Hepatic stellate cell (primary cell): ENCODE data around the gene DMC1.
"Not testable (repeated sequence)": the region's sequence is repeated elsewhere in the genome, so short reads cannot be mapped to it uniquely, and the experiment has no call there.

Experiments
- DNase-seq: peaks from one replicate; pipeline ENCODE4 v3.0.0; 2011; ENCODE audit warnings: low spot score

DMC1 gene

DNA sequence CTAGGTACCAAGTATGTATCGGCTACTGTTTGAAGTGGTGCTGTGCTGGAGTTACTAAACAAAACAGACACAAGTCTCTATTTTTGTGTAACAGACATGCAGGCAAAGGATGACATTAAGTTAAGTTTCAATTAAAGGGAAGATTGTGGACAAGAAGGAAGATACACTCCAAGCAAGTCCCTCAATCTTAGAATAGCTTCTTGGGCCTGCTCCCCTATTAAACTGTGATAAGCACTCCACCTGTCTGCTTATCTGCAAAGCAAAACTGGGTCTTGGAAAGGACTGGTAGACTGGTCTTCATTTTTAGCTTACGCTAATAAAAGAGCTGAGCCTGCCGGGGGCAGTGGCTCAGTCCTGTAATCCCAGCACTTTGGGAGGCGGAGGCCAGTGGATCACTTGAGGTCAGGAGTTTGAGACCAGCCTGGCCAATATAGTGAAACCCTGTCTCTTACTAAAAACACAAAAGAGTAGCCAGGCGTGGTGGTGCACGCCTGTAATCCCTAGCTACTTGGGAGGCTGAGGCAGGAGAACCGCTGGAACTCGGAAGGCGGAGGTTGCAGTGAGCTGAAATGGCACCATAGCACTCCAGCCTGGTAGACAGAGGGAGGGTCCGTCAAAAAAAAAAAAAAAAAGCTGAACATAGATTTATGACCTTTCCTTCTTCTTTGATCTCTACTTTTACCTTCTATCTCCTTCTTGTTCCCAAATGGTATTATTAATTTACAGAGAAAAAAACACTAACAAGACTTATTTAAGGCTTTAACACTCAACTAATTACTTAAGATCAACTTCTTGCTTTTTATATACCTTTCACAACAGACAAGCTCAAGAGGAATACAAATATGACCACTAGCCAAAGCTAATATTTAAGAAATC, 67.9 kb downstream of the DMC1 start:
- no peak for DNase-seq

- DNase-seq = no peak
Observed at GRCh38 chr22:38497869-38498268, 72.1 kb downstream of the DMC1 start.

- no peak for DNase-seq
Observed at GRCh38 chr22:38494939-38495338, 75.0 kb downstream of the DMC1 start.

DNA sequence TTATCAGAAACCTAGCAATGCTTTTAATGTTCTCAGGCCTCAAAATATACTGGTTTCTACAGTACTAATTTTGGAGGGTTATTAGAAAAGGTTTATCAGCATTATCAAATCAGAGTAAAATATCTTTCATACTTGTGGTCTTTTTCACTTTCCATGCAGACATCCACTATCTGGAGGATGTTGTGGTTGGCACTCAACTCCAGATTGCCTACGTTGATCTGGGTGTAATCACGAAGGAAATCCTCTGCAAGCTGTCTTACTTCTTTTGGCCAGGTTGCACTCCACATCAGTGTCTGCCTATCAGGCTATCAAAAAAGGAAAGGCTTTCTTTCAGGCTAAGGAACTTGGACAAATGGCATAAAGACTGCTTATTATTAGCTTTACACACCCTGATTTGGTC, 75.5 kb downstream of the DMC1 start:
- DNase-seq = peak; percentile 64

DNA sequence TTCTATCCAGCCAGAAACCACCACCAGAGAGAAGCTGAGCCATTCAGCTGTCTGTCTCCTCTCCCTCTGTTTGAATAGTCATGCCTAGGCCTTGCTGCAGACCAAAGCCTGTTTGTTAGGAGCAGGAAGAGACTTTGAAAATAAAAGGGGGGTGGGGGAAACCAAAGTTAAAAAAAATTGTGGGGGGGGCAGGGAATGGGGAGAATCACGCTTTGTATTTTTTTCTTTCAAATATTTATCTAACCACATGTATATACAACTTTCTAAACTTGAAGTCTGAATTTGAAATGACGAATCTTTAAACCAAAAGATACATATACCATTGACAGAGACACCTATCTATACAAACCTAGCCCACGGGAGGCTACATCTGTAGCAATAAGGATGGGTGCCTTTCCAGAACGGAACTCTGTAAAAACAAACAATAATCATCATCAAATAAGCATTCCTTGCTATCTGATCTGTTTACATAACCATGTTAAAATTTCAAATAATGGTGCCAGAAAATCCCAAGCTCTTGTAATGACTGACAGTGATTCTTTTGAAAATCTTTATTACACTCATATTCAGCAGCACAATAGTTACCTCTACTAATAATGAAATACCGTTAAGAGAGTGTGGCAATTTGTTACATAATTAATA, 78.2 kb downstream of the DMC1 start:
- DNase-seq = no peak

DNA sequence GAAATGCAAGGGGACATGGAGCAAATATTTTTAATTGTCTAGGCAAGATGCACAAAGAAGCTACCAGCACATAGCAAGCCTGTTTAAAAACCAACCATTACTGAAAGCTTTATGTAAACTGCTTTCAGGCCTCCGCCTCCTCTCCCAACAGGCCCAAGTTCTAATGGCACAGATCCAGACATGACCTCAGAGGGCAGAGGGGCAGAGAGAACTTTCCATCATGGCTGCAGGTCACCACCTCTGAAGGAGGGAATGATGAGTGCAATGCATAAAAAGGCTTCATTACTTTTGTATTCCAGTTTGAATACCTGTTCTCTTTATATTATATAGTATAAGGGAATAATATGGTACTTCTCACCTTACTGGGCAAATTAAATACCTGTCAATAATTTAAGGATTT, 79.1 kb downstream of the DMC1 start:
- DNase-seq = no peak

DNA sequence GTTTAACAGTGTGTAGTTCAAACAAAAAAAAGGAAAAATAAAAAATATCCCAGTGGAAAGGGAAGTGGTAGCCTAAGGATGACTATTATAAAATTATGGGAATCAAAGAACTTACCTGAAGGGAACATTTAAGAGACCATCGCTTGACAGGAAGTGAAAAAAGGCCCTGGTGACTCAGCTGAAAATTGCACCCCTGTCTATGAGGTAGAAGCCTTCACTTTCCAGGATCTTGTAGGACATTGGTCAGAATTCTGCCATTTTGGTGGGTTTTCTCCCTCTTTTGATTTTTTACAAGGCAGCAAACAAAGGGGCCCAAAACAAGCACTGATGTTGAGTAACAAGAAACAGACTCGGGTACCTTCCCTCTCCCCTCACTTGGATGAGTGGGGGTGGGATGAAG, 79.5 kb downstream of the DMC1 start:
- no peak for DNase-seq

DNA sequence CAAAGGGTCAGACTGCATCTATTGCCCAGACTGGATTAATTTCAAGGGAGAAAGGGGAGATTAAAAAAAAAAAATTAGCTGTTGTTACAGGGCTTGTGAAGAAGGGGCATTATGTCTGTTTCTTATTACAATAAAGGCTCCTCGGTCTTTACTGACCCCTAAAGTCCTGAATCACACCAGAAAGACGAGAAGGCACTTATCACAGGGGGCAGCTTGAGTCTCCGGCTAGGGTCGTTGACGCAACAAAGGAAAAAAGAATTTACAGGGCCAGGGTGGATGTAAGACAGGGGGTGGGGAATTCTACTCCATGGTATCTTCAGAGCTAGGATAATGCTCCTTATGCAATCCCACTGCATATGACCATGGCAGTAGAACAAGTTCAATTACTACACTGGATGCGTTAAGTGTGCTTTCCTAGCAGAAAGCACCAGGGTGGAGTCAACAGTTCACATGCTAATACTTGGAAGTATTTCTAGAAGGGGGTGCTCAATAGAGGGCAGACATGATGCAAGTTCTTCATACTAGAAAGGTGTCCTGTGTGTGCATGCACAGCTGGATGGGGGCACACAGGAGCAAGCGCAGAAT, 80.3 kb downstream of the DMC1 start:
- DNase-seq = no peak

DNA sequence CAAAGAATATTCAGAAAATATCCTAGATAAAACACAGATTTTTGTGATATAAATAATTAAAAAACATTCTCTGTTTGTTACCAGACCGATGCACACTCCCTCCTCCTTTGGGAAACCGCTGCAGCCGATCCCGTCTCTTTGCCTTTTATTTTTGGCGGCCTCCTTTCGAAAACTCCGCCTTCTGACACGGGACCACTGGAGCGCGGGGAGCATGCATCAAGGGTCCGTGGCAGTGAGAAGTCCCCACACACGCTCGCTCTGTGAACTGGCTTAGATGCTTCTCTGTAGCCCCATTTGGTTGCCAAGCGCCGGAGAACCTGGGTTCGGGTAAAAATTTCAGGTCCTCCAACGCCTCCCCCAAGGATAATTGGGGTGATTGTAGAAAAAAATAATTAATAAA, 80.8 kb downstream of the DMC1 start:
- DNase-seq = no peak

DNA sequence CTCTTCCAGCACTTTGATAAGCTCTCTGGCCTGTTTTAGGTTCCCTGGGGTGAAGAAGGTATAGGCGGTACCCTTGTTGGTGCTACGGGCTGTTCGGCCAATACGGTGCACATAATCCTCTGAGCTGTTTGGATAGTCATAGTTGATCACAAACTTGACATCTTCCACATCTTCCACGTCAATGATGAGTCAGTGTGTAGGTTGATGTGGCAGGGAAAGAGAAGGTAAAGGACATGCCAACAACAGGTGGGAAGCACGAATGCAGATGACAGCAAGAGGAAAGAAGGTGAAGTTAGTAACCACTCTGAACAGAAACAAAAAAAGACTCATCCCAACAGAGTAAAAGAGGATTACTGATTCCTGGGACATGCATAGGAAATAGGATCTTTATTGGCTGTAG, 82.0 kb downstream of the DMC1 start:
- DNase-seq = no peak

GRCh38 chr22:38485783-38486182, 84.2 kb downstream of the DMC1 start:
- DNase-seq = no peak

DNA sequence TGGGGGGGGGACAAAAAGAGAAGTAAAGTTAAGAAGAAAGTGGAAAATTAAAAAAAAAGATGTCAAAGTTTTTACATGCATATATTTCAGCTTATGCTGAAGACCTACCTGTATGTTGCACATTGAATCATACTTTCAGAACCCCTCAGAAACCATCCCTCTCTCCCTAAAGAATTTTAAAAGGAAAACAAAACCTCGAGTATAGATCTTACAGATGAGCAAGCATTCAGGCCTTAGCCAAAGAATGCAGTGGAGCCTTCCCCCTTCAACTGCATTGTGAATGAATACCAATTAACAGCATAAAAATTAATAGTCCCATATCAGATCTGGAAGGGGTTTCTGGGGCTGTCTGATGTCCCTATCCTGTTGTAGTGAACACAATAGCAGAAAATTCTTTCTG, 85.7 kb downstream of the DMC1 start:
- no peak for DNase-seq

DNA sequence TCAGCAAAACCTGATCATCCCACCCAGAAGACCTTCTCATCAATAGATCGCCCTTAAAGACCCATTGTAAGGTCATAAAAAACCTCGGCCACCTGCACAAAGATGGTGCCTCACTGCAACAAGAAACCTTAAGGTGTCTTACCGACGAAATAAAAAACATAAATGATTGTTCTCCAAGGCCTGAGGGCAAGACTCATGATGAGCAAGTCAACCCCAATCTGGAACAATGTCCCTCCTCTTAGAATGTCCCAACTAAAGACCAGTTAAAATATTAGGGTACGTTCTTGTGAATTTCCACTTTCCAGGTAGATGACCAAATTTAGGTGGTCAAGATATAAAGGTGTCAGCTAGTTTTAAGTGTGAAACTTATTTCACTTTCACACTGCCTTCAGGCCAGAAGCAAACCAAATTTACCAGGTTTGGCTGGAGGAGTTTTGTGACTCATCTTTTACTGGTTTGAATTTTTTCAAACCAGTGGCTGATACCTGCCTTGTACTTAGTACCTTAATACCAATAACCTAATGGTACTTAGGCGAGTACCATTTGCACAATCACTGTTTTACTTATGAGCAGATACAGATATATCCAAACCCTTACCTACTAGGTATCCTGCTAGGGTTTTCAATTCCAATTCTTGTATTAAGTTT, 87.2 kb downstream of the DMC1 start:
- DNase-seq = no peak

DNA sequence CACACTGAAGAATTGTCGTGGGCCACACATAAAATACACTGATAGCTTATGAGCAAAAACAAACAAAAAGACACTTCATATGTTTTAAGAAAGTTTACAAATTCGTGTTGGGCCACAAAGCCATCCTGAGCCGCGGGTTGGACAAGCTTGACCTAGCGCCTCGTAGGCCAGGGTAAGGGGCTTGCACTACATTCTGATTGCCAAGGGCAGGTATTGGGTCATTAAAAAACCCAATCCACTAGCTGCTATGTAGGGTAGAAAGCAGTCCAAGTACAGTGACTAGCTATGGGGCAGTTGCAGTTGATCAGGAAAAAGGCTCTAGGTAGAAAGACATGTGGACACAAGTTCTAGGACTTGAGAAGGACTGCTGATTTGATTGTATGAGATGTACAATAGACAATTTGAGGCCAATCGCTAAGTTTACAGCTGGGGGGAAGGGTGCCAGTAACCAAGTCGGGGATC, 88.1 kb downstream of the DMC1 start:
- DNase-seq = no peak

DNA sequence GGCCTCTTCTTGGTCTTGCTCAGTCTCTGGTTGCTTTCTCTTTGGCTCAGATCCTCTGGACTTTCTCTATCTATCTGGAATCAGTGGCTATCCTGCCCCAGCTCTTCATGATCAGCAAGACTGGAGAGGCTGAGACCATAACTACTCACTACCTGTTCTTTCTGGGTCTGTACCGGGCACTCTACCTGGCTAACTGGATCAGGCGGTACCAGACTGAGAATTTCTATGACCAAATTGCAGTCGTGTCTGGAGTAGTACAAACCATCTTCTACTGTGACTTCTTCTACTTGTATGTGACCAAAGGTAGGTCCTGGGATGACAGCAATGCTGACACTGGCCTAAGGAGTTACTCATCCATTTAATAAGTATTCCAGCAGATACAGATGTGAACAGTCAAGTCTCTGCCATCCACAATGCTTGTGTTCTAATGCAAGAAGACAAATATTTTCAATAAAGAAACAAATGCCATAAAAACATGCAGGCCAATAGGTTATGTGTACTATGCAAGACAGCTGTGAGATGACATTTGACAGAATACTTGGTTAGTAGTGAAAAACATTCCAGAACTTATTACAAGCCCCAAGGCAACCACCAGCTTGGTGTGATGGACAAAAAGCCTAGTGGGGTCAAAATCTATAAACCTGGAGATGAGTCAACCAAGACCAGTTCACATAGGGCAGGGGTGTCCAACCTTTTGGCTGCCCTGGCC, 88.7 kb downstream of the DMC1 start:
- DNase-seq = no peak

GRCh38 chr22:38479096-38479837, 90.7 kb downstream of the DMC1 start:
- DNase-seq = no peak

DNA sequence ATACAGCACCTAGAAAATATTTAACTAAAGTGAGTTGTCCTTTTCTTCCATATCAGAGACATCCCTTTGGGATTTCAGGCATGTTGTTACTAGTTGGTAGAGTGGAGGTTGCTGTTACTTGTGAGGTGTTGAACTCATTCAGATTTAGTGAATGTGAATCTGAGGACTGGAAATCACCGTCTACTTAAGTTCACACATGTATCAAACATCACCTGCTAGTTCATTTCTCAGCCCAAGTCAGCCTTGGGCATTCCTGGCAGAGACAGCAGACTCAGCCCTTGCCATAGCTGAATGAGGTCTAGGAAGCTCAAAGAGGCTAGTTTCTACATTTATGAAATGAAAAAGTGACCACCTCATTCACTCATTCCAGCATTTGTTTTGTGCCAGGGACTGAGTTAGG, 92.4 kb downstream of the DMC1 start:
- DNase-seq = no peak

DNA sequence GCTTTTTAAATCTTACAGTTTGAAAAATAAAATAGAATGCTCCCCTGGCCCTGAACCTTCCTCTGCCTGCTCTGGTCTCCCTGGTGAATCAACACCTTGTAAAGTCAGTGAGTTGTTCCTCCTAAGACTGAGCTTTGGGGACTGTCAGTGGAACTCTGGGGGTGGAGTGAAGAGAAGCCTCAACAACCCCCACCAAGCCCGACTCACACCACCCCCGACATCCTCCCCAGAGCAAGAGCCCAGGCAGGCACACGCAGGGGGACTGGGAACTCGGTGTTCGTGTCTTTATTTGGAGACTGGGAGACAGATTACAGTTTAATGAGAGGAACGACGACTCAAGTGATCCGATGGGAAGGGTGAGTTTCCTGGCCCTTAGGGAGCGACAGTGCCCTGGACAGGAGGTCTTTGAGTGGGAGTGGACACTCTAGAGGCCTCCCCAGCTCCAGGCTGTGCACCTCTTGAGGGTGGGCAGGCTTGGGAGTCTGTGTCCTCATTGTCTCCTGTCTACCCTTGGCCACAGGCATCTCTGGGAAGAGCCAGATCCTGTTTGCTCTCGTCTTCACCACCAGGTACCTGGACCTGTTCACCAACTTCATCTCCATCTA, 95.9 kb downstream of the DMC1 start:
- no peak for DNase-seq

- DNase-seq = no peak
Observed at GRCh38 chr22:38471237-38471636, 98.7 kb downstream of the DMC1 start.

- DNase-seq = not testable (repeated sequence)
Observed at GRCh38 chr22:38470179-38470578, 99.8 kb downstream of the DMC1 start.

DNA sequence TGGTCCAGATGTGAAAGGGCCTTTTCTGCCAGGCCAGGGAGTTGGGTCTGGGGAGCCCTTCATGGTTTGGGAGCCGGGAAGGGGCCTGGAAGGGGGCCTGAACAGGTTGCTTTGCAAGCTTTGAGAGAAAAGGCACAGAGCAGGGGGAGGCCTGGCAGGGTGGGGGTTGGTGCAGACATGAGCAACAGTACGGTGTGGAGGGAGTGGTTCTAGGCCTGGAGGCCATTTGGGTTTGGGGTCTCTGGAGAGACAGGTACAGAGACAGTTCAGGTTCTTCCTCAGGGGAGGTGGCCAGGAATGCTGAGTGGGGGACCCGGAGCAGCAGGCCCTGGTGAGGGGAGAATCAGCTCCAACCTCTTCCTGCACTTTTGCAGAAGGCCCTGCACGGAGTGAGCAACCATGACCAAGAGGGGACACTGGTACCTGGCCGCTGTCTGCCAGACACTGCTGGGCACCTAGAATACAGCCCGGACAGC, 100.6 kb downstream of the DMC1 start:
- DNase-seq = no peak
